Kidney capillary endothelial cell (primary cell): ENCODE results near the gene TENM4.

Experiments used
- DNase-seq: peaks from one replicate; pipeline ENCODE4 v3.0.0-alpha.2; 2018; ENCODE audit warnings: low spot score

TENM4 gene

DNA sequence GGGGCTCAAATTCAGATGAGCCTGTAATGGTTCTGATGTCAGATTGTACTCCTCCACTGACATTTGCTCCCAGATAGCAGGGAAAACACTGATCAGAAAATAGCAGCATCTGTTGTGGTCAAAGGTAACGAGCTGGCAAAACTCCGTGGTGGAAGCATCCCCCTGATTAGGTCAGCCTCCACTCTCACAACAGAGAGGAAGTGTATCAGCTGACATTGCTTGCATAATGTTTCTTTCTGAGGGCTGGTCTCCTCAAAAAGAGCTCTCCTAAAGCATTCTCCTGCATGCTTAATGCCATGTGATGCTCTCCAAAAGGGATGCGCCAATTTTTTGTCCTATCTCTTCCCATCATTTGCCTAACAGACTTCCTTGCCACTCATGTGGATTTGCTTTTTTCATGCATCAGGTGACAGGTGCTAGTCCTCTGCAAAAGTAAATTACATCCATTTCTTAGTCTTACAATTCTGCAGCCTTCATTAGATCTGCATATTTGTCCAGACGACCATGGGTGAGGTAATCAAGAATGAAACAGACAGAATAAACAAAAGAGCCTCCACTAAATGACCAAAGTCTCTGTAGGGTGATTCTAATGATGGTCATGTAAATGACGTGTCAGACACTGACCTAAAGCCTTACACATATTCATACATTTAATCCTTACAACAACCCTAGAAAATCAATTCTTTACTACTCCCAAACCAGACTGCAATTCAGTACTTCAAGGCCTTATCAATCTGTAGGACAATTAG, 6.4 kb upstream of the TENM4 start:
- DNase-seq: no peak

- DNase-seq: no peak
Measured at GRCh38 chr11:79444923-79445322, 4.1 kb upstream of the TENM4 start.

DNA sequence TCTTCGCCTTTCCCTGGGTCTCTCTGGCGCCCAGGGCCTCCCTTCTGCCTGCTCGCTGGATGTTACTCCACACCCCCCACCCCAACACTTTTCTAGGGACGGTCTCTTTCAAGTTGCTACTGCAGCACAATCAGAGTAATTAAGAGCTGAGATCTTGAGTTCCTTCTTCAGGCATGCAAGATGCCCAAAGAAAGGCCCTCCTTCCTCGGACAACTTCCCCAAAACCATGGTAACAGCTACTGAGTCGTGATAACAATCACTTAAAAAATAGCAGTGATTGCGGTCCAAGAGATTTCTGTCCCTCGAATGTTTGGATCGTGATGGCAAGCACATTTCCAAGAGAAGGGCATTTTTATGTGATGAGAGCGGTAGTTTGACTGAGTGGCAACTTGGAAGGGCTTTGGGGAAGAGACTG, 638 bp upstream of the TENM4 start:
- no peak for DNase-seq

- DNase-seq: no peak
Measured at GRCh38 chr11:79439886-79440570, 802 bp downstream of the TENM4 start.

GRCh38 chr11:79439410-79439885, 1.4 kb downstream of the TENM4 start:
- DNase-seq: no peak

GRCh38 chr11:79438631-79439409, 2.0 kb downstream of the TENM4 start:
- DNase-seq: no peak

DNA sequence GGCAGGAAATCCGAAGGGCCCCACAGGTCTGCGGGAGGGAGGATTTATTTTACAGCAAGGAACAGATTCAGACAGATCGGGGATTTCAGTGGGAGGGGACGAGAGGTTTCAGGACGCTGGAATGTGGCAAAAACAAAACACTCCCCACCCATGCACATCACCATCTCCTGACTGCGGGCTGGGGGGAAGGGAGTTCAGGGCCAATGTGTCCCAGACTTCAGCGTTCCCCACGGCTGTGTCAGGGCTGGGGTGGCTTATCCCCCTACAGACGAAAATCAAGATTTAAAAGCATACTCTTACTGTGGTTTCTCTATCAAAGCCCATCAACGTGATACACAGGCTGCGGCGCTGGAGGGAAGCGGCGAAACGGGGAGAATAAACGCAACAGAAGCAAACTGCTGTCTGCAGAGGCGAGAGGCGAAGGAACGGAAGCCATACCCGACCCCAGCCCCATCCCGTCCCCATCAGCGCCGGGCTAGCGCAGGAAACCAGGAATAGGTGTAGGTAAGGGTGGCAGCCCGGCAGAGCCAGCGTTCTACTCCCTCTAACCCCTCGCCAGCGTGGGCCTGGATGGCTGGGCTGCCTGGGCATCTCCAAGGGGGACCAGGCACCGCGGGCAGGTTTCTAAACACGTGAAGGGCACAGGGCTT, 2.7 kb downstream of the TENM4 start:
- no peak for DNase-seq

DNA sequence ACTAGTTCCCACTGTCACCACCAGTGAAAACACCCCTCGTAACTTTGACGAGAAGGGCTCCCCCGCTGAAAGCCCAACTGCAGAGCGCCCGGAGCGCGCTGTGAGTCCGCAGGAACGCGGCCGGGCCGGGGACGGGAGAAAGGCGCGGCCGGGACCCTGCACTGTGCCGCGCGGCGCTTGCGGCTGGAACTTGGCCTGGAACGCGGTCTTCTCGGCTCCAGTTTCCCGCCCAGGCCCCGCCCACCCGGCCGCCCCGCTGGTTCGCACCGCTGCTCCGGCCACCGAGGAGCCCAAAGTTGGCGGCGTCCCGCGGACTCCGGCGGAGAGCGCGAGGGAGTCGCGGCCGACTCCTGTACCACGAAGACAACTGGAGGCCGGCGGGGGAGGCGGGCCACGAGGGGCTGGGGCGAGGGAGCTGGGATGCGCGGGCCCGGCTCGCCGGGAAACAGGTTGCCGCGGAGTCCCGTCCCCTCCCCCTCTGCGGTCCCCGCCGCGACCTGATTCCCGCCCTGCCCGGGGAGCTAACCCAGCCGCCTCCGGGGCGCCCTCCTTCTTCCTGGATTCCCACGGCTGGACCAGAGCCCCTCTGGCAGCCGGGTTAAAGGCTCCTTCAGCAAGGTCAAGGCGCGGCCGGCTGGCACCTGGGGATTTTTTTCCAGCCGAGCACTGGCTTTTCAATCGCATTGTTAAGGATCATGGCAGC, 3.4 kb downstream of the TENM4 start:
- DNase-seq: no peak

- no peak for DNase-seq
Measured at GRCh38 chr11:79436919-79437277, 3.9 kb downstream of the TENM4 start.

DNA sequence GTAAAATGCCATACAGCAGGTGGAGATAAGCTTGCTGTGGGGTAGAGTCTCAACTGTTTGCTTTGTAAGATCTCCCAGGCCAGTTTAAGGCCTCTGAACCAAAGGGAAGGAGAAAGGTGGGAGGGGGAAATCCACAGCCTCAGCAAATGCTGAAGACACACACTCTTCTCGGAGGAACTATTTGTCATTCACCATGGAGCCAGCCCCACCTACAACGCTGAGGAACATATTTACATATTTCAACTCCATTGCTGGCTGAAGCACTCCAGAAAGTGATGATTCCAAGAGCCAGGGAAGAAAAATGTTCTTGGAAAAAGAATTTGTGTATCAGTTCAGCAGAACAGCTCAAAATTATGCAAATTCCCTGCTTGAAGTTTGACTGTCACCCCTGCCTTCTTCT, 6.5 kb downstream of the TENM4 start:
- no peak for DNase-seq

GRCh38 chr11:79432138-79432537, 8.7 kb downstream of the TENM4 start:
- no peak for DNase-seq

DNA sequence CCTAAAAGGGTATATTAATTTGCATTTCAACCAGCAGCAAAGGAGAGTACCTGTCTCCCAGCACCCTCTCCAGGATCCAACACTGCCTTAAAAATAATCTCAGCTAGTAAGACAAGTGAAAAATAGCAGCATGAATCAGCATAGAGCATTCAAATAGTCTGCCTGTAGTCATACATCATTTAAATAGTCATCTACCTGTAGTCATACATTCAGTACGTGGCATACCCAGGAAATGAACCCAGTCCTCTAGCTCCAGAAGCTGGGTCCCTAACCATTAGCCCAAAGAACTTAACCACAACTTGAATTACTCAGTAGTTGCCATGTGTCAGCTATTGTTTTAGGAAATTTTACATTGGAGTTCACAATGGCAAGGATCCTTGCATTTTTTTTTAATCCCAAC, 9.3 kb downstream of the TENM4 start:
- no peak for DNase-seq

GRCh38 chr11:79430280-79430679, 10.6 kb downstream of the TENM4 start:
- DNase-seq: no peak

DNA sequence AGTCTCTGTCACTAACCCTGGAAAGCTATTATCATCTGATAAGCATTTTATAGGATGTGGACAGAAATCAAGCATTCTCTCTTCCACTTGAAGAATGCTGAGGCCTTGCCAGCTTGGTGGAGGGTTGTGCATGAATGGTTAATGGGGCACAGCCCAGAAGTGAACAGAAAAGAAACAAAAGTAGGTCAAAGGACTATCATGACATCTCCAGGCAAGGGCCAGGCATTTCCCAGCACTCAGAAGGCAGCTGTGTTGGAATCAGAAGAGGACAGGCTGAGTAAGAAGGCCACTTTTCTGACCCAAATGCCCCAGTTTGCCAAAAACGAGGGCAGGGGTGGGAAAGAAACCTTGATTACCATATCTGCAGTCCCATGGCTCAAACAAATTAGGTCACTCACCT, 12.4 kb downstream of the TENM4 start:
- DNase-seq: no peak

DNA sequence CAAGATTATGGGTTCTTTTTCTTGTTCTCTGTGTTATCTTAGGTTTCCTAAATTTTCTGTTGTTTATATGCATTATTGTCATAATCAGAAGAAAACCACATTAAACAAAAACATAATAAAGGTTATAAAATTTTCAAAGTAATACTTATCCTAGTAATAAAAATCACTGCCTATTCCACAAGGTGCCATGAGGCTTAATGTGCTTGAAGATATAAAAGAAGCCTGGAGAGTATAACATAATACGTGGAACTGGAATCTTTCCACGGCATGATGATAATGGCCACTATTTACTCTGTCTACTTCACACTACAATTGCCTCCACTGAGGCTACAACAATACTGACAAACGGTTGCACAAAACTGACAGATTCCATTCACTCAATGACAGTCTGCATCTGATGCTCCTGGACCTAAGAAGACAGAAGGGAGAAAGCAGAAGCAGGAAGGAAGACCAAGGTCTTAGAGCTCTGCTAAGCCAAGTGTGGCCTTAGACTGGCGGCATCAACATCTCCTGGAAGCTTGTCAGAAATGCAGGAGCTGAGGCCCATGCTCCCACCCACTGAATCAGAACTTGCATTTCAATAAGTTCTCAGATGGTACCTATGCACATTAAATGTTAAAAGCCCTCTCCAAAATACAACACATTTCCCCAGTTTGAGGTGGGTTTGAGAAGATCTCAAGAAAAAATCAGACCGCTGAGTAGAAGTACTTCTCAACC, 13.1 kb downstream of the TENM4 start:
- no peak for DNase-seq

- DNase-seq: no peak
Measured at GRCh38 chr11:79427126-79427525, 13.7 kb downstream of the TENM4 start.

DNA sequence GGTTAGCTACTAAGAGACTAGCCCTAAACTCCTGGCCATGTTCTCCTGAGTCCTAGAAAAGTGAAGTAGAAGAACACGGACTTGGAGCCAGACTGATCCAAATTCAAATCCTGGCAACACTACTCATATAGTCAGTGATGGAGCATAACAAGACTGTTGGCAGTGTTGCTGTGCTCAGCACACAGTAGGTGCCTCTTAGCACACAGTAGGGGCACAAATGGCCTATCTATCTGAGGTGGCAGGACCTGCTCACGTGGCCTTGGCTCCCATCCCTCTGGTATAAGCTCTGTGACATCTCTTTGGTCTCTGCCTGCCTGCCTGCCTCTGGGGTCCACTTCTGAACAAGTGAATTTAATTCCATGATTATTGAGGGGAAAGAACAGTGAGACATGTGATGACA, 15.4 kb downstream of the TENM4 start:
- DNase-seq: no peak

DNA sequence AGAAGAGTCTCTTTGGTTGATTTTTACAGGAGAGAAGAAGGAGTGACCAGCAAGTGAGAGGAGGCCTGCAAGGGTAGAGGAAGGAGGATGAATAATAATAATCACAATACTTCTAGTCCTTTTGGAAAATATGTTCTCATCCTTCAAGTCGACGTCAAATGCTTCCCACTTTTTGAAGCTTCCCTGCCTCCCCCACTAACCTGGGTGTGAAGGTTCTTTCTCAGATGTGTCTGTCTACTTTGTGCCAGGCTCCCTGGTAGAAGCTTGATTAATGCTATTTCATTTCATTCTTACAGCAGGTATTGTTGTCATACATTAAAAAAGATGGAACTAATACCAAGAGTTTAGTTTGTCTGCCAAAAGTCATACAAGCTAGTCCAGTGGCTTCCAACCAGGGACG, 17.1 kb downstream of the TENM4 start:
- DNase-seq: no peak

DNA sequence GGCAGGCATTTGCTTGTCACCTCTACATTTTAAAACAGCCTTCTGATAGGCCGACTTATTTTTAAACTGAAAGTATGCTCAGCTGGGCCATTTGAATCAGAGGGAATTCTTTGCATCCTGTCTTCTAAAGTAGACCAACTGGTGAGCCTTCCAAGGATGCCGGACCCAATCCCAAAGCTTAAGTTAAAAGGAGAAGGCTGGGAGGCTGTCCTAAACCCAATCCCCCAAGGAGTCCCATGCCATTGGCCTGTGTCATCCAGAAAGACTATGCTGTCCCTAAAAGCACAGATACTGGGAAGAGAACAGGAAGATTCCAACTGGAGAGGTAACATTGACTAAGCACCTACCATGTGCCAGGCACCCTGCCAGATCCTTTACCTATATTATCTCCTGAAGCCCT, 18.0 kb downstream of the TENM4 start:
- DNase-seq: no peak

- DNase-seq: no peak
Measured at GRCh38 chr11:79421820-79422219, 19.0 kb downstream of the TENM4 start.

GRCh38 chr11:79419120-79419519, 21.7 kb downstream of the TENM4 start:
- no peak for DNase-seq
